ENCODE measurements around the gene DHRS11.
"Not testable (repeated sequence)": the region's sequence is repeated elsewhere in the genome, so short reads cannot be mapped to it uniquely, and the experiment has no call there.

GRCh38 chr17:36605028-36605427 is 13.3 kb downstream of the DHRS11 start:
- not testable (repeated sequence) for TF ChIP-seq EP300 (IDR thresholded peaks at IDR 0.05; ENCODE audit: low read depth); POLR2AphosphoS5 (IDR thresholded peaks at IDR 0.05)
